ENCODE data around the gene RCAN2. TPM values are rescaled to one million over a fixed set of nuclear protein-coding genes. Genes with fewer than 3 reads are reported as not detected.
"Not testable (repeated sequence)": the region's sequence is repeated elsewhere in the genome, so short reads cannot be mapped to it uniquely, and the experiment has no call there.

The RCAN2 gene
- total and polyA plus RNA-seq, 7 donors = 2.6 to 108 (median 20.0) TPM

- H3K4me3 ChIP-seq = no peak overlapping the region
- TF ChIP-seq CTCF (IDR thresholded peaks at IDR 0.05) = no peak
- no peaks in the 10 kb centered on the region for H3K27me3 ChIP-seq (ENCODE audit: insufficient read depth in 3 of 3, low read length in 2 of 3)
- peaks cover 19% of the 10 kb centered on the region for H3K4me1 ChIP-seq
- no peaks in the 10 kb centered on the region for H3K9me3 ChIP-seq
- intact Hi-C loops (cut with DNase I) = loop anchor here in 1 of 2 donors (5.0 kb wide), 1 partner anchor 319 kb away; no protein-coding TSS in a partner anchor
- WGBS, 3 donors = 44 to 66% (median 46%) methylated on average over 3 of the region's 3 CpGs
- H3K36me3 ChIP-seq (ENCODE audit: insufficient read depth in 1 of 2, low read depth in 1 of 2) = no peaks in the 10 kb centered on the region
- no peak for ATAC-seq
- DNase-seq = no peak
- H3K27ac ChIP-seq = no peak overlapping the region
These were observed 79.6 kb downstream of the RCAN2 start for GRCh38 chr6:46411456-46412197.

- no peak overlapping the region for H3K4me3 ChIP-seq
- peaks cover 19% of the 10 kb centered on the region for H3K4me1 ChIP-seq
These were observed 80.8 kb downstream of the RCAN2 start for GRCh38 chr6:46410334-46410953.

GRCh38 chr6:46407776-46408530 is 83.3 kb downstream of the RCAN2 start:
- WGBS, 3 donors = 41 to 62% (median 43%) methylated on average over 13 of the region's 13 CpGs
- Histone ChIP-seq H3K27ac (no peak overlapping the region), H3K36me3 (ENCODE audit: insufficient read depth in 1 of 2, low read depth in 1 of 2) (no peaks in the 10 kb centered on the region), H3K4me1 (peaks cover 19% of the 10 kb centered on the region), H3K4me3 (no peak overlapping the region), H3K9me3 (no peaks in the 10 kb centered on the region), H3K27me3 (ENCODE audit: insufficient read depth in 3 of 3, low read length in 2 of 3) (no peaks in the 10 kb centered on the region)
- no peak for DNase-seq
- peak in 2 of 4 donors; percentile 24 to 45 for ATAC-seq
- no peak for TF ChIP-seq CTCF (IDR thresholded peaks at IDR 0.05)
- intact Hi-C loops (cut with DNase I) = loop anchor here (2.0 kb wide), 2 partner anchors 185 to 187 kb away; no protein-coding TSS in a partner anchor

More at GRCh38 chr6:46410334-46410953, 80.8 kb downstream of the RCAN2 start:
- ATAC-seq (peak in 3 of 4 donors; percentile 55 to 70 (median 64)), DNase-seq (no peak)
- 25 to 45% (median 35%) methylated on average over 5 of the region's 5 CpGs for WGBS, 3 donors
- H3K27me3 ChIP-seq (ENCODE audit: insufficient read depth in 3 of 3, low read length in 2 of 3) = no peaks in the 10 kb centered on the region
- intact Hi-C loops (cut with DNase I) = loop anchor here in 1 of 2 donors (5.0 kb wide), 1 partner anchor 318 kb away; no protein-coding TSS in a partner anchor
- no peaks in the 10 kb centered on the region for H3K36me3 ChIP-seq (ENCODE audit: insufficient read depth in 1 of 2, low read depth in 1 of 2)
- no peaks in the 10 kb centered on the region for H3K9me3 ChIP-seq
- TF ChIP-seq CTCF (IDR thresholded peaks at IDR 0.05) = peak; percentile 65
- H3K27ac ChIP-seq = no peak overlapping the region

GRCh38 chr6:46407246-46407645 is 84.0 kb downstream of the RCAN2 start:
- no peak for ATAC-seq
- H3K4me3 ChIP-seq = no peak overlapping the region
- WGBS, 3 donors = 58 to 69% (median 65%) methylated on average over 3 of the region's 3 CpGs
- intact Hi-C loops (cut with DNase I) = no loop called here
- H3K4me1 ChIP-seq = peaks cover 19% of the 10 kb centered on the region
- no peak for TF ChIP-seq CTCF (IDR thresholded peaks at IDR 0.05)
- no peak for DNase-seq
- no peaks in the 10 kb centered on the region for H3K9me3 ChIP-seq
- no peaks in the 10 kb centered on the region for H3K36me3 ChIP-seq (ENCODE audit: insufficient read depth in 1 of 2, low read depth in 1 of 2)
- H3K27me3 ChIP-seq (ENCODE audit: insufficient read depth in 3 of 3, low read length in 2 of 3) = no peaks in the 10 kb centered on the region
- no peak overlapping the region for H3K27ac ChIP-seq

GRCh38 chr6:46405620-46406180 is 85.5 kb downstream of the RCAN2 start:
- not testable (repeated sequence) for DNase-seq, ATAC-seq
- WGBS, 3 donors = 96 to 98% (median 97%) methylated on average over 22 to 32 of the region's 32 CpGs

More at GRCh38 chr6:46405620-46406180, 85.5 kb downstream of the RCAN2 start:
- H3K4me1 ChIP-seq = peaks cover 15% of the 10 kb centered on the region
- H3K36me3 ChIP-seq (ENCODE audit: insufficient read depth in 1 of 2, low read depth in 1 of 2); H3K27me3 ChIP-seq (ENCODE audit: insufficient read depth in 3 of 3, low read length in 2 of 3); H3K9me3 ChIP-seq; H3K4me3 ChIP-seq; H3K27ac ChIP-seq; intact Hi-C loops (cut with DNase I): not testable (repeated sequence)

All from psoas muscle (tissue), 8 donors.